ENCODE results near the gene SGPL1. TPM values are rescaled to one million over a fixed set of nuclear protein-coding genes. Genes with fewer than 3 reads are reported as not detected.

SGPL1 gene
- total RNA-seq, 1 donor from 2014 or later, result 51.5 TPM

DNA sequence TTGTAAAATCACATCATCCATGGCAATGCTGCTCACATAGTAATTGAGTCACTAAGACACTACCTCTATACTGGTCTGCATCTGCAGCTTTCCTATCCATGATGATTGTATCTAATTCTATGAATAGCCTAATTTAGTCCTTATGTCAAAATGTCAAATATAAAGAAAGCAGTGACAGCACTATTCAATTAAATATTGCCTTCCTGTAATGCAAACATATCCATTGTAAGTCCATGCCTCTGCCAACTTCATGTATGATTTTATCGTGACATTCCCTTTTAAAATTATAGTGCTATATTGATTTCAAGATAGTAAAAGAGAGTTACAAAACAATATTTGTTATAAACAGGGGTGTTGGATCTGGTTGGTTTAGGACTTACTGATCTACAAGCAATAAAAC, 4.8 kb upstream of the SGPL1 start:
- H3K27me3 Mint-ChIP-seq (ENCODE audit: insufficient read depth, low read depth), result peaks cover 2% of the 10 kb centered on the region
- no peaks in the 10 kb centered on the region for H3K36me3 Mint-ChIP-seq
- peaks cover 18% of the 10 kb centered on the region for H3K4me1 Mint-ChIP-seq

DNA sequence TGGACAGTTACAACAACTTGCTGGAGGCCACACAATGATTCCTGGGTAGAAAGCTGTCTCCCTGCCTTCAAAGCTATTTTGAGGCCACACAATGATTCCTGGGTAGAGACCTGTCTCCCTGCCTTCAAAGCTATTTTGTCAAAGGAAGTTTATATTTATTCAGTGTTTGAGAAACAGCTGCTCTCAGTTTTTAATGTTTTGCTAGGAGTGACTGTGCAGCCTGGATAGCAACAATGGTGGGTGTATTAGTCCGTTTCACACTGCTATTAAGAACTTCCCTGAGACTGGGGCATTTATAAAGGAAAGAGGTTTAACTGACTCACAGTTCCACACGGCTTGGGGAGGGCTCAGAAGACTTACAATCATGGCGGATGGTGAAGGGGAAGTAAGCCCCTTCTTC, 3.9 kb upstream of the SGPL1 start:
- H3K27ac Mint-ChIP-seq, result peak overlapping the region; percentile 68
- H3K79me2 ChIP-seq (ENCODE audit: low read depth), result peaks cover 2% of the 10 kb centered on the region
- no peak overlapping the region for H3K27ac ChIP-seq
- H3K4me2 ChIP-seq, result no peak overlapping the region
- H3K27me3 ChIP-seq, result no peaks in the 10 kb centered on the region
- H3K9ac ChIP-seq, result no peak overlapping the region
- peaks cover 8% of the 10 kb centered on the region for H3F3A ChIP-seq (ENCODE audit: low read depth)
- no peaks in the 10 kb centered on the region for H3K9me3 ChIP-seq (ENCODE audit: low read depth)
- H3K36me3 ChIP-seq, result no peaks in the 10 kb centered on the region
- TF ChIP-seq CTCF (IDR thresholded peaks at IDR 0.05) (no peak), EZH2phosphoT487 (IDR thresholded peaks at IDR 0.05) (no peak), EZH2 (IDR thresholded peaks at IDR 0.05) (no peak)
- H3K4me3 Mint-ChIP-seq, result peak overlapping the region; percentile 22
- H3K4me3 ChIP-seq, result no peak overlapping the region
- no peaks in the 10 kb centered on the region for H3K36me3 Mint-ChIP-seq
- H2AFZ ChIP-seq (replicated peaks), result no peak overlapping the region
- DNase-seq (ENCODE audit: low spot score), result no peak
- no peaks in the 10 kb centered on the region for H3K9me3 Mint-ChIP-seq
- H3K4me1 Mint-ChIP-seq, result peaks cover 23% of the 10 kb centered on the region
- H4K20me1 ChIP-seq (ENCODE audit: low read depth), result peaks cover 2% of the 10 kb centered on the region
- H3K27me3 Mint-ChIP-seq (ENCODE audit: insufficient read depth, low read depth), result peaks cover 6% of the 10 kb centered on the region
- H3K4me1 ChIP-seq, result no peaks in the 10 kb centered on the region

More for the DNA sequence above, 4.8 kb upstream of the SGPL1 start:
- Histone ChIP-seq H3K4me2 (no peak overlapping the region), H3F3A (ENCODE audit: low read depth) (no peaks in the 10 kb centered on the region), H3K79me2 (ENCODE audit: low read depth) (no peaks in the 10 kb centered on the region), H3K4me3 (no peak overlapping the region), H3K27ac (no peak overlapping the region), H3K4me1 (no peaks in the 10 kb centered on the region), H3K36me3 (no peaks in the 10 kb centered on the region), H4K20me1 (ENCODE audit: low read depth) (no peaks in the 10 kb centered on the region), H3K27me3 (no peaks in the 10 kb centered on the region), H3K9me3 (ENCODE audit: low read depth) (no peaks in the 10 kb centered on the region), H2AFZ (replicated peaks) (no peak overlapping the region), H3K9ac (no peak overlapping the region)
- no peak for TF ChIP-seq EZH2 (IDR thresholded peaks at IDR 0.05)
- no peak for TF ChIP-seq EZH2phosphoT487 (IDR thresholded peaks at IDR 0.05)
- H3K27ac Mint-ChIP-seq, result no peak overlapping the region
- no peak overlapping the region for H3K4me3 Mint-ChIP-seq
- H3K9me3 Mint-ChIP-seq, result no peaks in the 10 kb centered on the region
- no peak for DNase-seq (ENCODE audit: low spot score)

DNA sequence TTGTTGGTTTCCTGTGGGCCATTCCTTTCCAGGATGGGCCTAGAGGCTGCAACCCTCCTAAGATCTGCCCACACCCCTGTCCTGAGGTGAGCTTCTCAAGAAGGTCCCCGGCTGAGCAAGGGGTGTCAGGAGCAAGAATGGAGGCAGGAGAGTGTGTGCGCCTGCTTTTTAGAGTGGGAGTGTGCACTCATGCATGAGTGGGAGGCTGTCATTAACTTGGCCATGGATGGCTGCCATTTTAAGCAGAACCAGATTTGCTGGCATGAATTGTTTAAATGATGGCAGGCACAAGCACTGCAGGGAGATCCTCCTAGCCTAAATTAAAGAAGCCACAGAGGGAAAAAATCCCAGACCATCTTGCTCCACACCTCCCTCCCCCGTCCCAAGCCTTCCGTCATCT, 2.9 kb upstream of the SGPL1 start:
- peaks cover 12% of the 10 kb centered on the region for H3K79me2 ChIP-seq (ENCODE audit: low read depth)
- peaks cover 7% of the 10 kb centered on the region for H3K4me1 ChIP-seq
- no peak overlapping the region for H3K4me2 ChIP-seq
- no peak overlapping the region for H3K27ac ChIP-seq
- H3K27me3 ChIP-seq, result no peaks in the 10 kb centered on the region
- no peaks in the 10 kb centered on the region for H3K9me3 ChIP-seq (ENCODE audit: low read depth)
- Mint-ChIP-seq H3K27ac (no peak overlapping the region), H3K9me3 (no peaks in the 10 kb centered on the region), H3K4me3 (no peak overlapping the region), H3K27me3 (ENCODE audit: insufficient read depth, low read depth) (peaks cover 6% of the 10 kb centered on the region), H3K4me1 (peaks cover 29% of the 10 kb centered on the region), H3K36me3 (peaks cover 3% of the 10 kb centered on the region)
- peaks cover 8% of the 10 kb centered on the region for H3F3A ChIP-seq (ENCODE audit: low read depth)
- H3K9ac ChIP-seq, result no peak overlapping the region
- H4K20me1 ChIP-seq (ENCODE audit: low read depth), result peaks cover 11% of the 10 kb centered on the region
- no peak overlapping the region for H2AFZ ChIP-seq (replicated peaks)
- TF ChIP-seq EZH2phosphoT487 (IDR thresholded peaks at IDR 0.05) (no peak), EZH2 (IDR thresholded peaks at IDR 0.05) (no peak), CTCF (IDR thresholded peaks at IDR 0.05) (no peak)
- no peak for DNase-seq (ENCODE audit: low spot score)
- H3K4me3 ChIP-seq, result no peak overlapping the region
- no peaks in the 10 kb centered on the region for H3K36me3 ChIP-seq

- no peaks in the 10 kb centered on the region for H3K27me3 ChIP-seq
- H3K9ac ChIP-seq, result no peak overlapping the region
- H3K27ac ChIP-seq, result no peak overlapping the region
- peaks cover 8% of the 10 kb centered on the region for H3F3A ChIP-seq (ENCODE audit: low read depth)
- no peaks in the 10 kb centered on the region for H3K9me3 ChIP-seq (ENCODE audit: low read depth)
- peak overlapping the region; percentile 31 for H3K27ac Mint-ChIP-seq
- peaks cover 25% of the 10 kb centered on the region for H3K4me1 Mint-ChIP-seq
- H3K27me3 Mint-ChIP-seq (ENCODE audit: insufficient read depth, low read depth), result peaks cover 9% of the 10 kb centered on the region
- no peak for DNase-seq (ENCODE audit: low spot score)
- H3K36me3 ChIP-seq, result no peaks in the 10 kb centered on the region
- TF ChIP-seq CTCF (IDR thresholded peaks at IDR 0.05) (no peak), EZH2 (IDR thresholded peaks at IDR 0.05) (no peak), EZH2phosphoT487 (IDR thresholded peaks at IDR 0.05) (no peak)
- H3K9me3 Mint-ChIP-seq, result no peaks in the 10 kb centered on the region
- peaks cover 7% of the 10 kb centered on the region for H3K36me3 Mint-ChIP-seq
- H3K4me3 Mint-ChIP-seq, result peak overlapping the region; percentile 89
- peaks cover 7% of the 10 kb centered on the region for H3K4me1 ChIP-seq
- no peak overlapping the region for H2AFZ ChIP-seq (replicated peaks)
- no peak overlapping the region for H3K4me3 ChIP-seq
- H3K79me2 ChIP-seq (ENCODE audit: low read depth), result peaks cover 25% of the 10 kb centered on the region
- H3K4me2 ChIP-seq, result no peak overlapping the region
- H4K20me1 ChIP-seq (ENCODE audit: low read depth), result peaks cover 24% of the 10 kb centered on the region
These were observed 1.6 kb upstream of the SGPL1 start for GRCh38 chr10:70814126-70814525.

All from neural progenitor cell (in vitro differentiated cells).